ENCODE measurements around the gene OR10S1. TPM values are rescaled to one million over a fixed set of nuclear protein-coding genes. Genes with fewer than 3 reads are reported as not detected.

Gene OR10S1
- total RNA-seq, 1 experiment from 2014 or later = not detected

DNA sequence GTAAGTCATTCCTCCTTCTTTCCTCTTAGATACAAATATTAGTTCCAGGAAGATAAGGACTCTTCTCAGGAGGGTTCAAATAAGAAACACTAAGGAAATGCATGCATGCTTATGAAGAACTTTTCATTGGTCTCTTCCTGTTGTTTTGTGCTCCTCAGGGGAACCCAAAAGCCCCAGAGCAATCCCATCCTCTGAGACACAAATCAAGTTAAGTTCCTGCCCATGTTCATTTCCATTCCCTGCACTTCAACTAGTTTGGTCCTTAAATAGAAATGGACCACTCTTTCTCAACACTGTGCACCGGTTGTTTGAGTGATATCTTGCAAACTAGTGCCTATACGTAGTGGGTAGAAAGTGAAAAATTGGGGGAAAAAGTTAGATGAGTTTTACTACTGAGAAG, 35.1 kb upstream of the OR10S1 start, which contains the start of gene OR10G4:
TSS of gene OR10G4 (plus strand) at position 301 of the 400 bp plus-strand sequence. CDS start 2,578 bp downstream, outside the sequence.
- H4K8ac ChIP-seq (replicated peaks; ENCODE audit: insufficient read length, low read depth, low read length) = no peak within 1 kb of the TSS
- peaks cover 0 to 6% of the 10 kb centered on the region in 2 experiments; a peak in 2 of 4 replicates for H3K4me1 Mint-ChIP-seq
- DNase-seq = no peak

More for the DNA sequence above, 35.1 kb upstream of the OR10S1 start, which contains the start of gene OR10G4:
- Histone ChIP-seq H3K4ac (ENCODE audit: low read depth, low read length) (no peak within 1 kb of the TSS), H3K14ac (ENCODE audit: insufficient read depth, low read length) (no peak within 1 kb of the TSS), H2BK12ac (ENCODE audit: insufficient read length, low read depth, low read length) (no peak within 1 kb of the TSS), H2BK120ac (ENCODE audit: low read depth, low read length, poor library complexity, severe bottlenecking) (no peak within 1 kb of the TSS), H3K56ac (ENCODE audit: insufficient read length, low read depth, low read length) (no peak within 1 kb of the TSS), H2BK5ac (ENCODE audit: insufficient read length, low read length) (no peak within 1 kb of the TSS), H2BK20ac (ENCODE audit: low read depth, low read length, poor library complexity, severe bottlenecking) (no peak within 1 kb of the TSS), H2BK15ac (ENCODE audit: low read depth, low read length) (no peak within 1 kb of the TSS), H3K23me2 (ENCODE audit: insufficient read length, low read depth, low read length, poor library complexity, severe bottlenecking) (no peaks in the 10 kb centered on the region), H3K27ac (ENCODE audit: insufficient read length, low read depth, low read length) (no peak within 1 kb of the TSS), H3K18ac (ENCODE audit: insufficient read length, low read depth, low read length) (no peak within 1 kb of the TSS), H4K91ac (ENCODE audit: insufficient read length, low read depth, low read length) (no peak within 1 kb of the TSS), H3K79me2 (ENCODE audit: insufficient read depth, low read length) (no peaks in the 10 kb centered on the region), H3K4me2 (ENCODE audit: insufficient read depth, insufficient read length, low read length) (no peak within 1 kb of the TSS), H3K9me3 (ENCODE audit: control insufficient read depth, low read depth, low read length) (no peaks in the 10 kb centered on the region), H2AFZ (ENCODE audit: low read length) (no peak within 1 kb of the TSS), H3K4me1 (ENCODE audit: insufficient read depth, low read length) (no peaks in the 10 kb centered on the region), H3K27me3 (ENCODE audit: insufficient read depth, low read length) (no peaks in the 10 kb centered on the region), H3K79me1 (ENCODE audit: insufficient read depth, low read depth, low read length, poor library complexity, severe bottlenecking) (no peaks in the 10 kb centered on the region), H3K9ac (ENCODE audit: extremely low read depth, insufficient read length, low read length) (no peak within 1 kb of the TSS), H3T11ph (ENCODE audit: low read length) (no peak within 1 kb of the TSS), H4K20me1 (ENCODE audit: control insufficient read depth, insufficient read depth, insufficient read length) (no peaks in the 10 kb centered on the region), H4K5ac (ENCODE audit: insufficient read length, low read depth, low read length) (no peak within 1 kb of the TSS), H3K23ac (ENCODE audit: insufficient read length, low read depth, low read length) (no peak within 1 kb of the TSS), H2AK5ac (ENCODE audit: insufficient read length, low read length) (no peak within 1 kb of the TSS)
- H3K27ac Mint-ChIP-seq = no peak within 1 kb of the TSS
- H3K9me3 Mint-ChIP-seq = no peaks in the 10 kb centered on the region
- TF ChIP-seq, protein P1, sequence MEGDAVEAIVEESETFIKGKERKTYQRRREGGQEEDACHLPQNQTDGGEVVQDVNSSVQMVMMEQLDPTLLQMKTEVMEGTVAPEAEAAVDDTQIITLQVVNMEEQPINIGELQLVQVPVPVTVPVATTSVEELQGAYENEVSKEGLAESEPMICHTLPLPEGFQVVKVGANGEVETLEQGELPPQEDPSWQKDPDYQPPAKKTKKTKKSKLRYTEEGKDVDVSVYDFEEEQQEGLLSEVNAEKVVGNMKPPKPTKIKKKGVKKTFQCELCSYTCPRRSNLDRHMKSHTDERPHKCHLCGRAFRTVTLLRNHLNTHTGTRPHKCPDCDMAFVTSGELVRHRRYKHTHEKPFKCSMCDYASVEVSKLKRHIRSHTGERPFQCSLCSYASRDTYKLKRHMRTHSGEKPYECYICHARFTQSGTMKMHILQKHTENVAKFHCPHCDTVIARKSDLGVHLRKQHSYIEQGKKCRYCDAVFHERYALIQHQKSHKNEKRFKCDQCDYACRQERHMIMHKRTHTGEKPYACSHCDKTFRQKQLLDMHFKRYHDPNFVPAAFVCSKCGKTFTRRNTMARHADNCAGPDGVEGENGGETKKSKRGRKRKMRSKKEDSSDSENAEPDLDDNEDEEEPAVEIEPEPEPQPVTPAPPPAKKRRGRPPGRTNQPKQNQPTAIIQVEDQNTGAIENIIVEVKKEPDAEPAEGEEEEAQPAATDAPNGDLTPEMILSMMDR (conservative IDR thresholded peaks at IDR 0.05) = no peak
- no peaks in the 10 kb centered on the region; a peak in 1 of 7 replicates for H3K36me3 Mint-ChIP-seq (ENCODE audit: insufficient read depth in 1 of 3, low read depth in 3 of 3)
- no peak within 1 kb of the TSS for H3K4me3 Mint-ChIP-seq
- no peaks in the 10 kb centered on the region for H3K27me3 Mint-ChIP-seq (ENCODE audit: low read depth)
- no CpG with 5 or more reads among the region's 2 CpGs for WGBS (ENCODE audit: extremely low coverage, insufficient read length, low lambda C conversion rate)

Data from H9 (cell line).